CD14-positive monocyte (primary cell): ENCODE results near the gene OR52E1. TPM values are rescaled to one million over a fixed set of nuclear protein-coding genes. Genes with fewer than 3 reads are reported as not detected.

Source experiments
- DNase-seq, 3 donors: peaks; one replicate each; pipeline ENCODE4 v3.0.0-alpha.2; 2011 to 2022
- H2AFZ ChIP-seq: 2 replicates; pipeline ENCODE4 v1.6.0; 2012; ENCODE audit warnings: mild to moderate bottlenecking, low read depth, low read length, inconsistent platforms; ENCODE audit not compliant: insufficient read depth, poor library complexity, severe bottlenecking
- H3K27ac ChIP-seq, 2 donors: 1 replicate in 1 of 2; 2 replicates in 1 of 2; pipeline ENCODE4 v1.5.1; 2012 to 2013; ENCODE audit warnings: low read length in 2 of 2, control low read depth in 1 of 2, inconsistent platforms in 1 of 2, low read depth in 1 of 2, mild to moderate bottlenecking in 1 of 2
- H3K27me3 ChIP-seq, 2 donors: one replicate each; pipeline versions ENCODE4 v1.6.0 to v1.6.1; 2011 to 2013; ENCODE audit warnings: low read length in 2 of 2; ENCODE audit not compliant: control insufficient read depth in 2 of 2, insufficient read depth in 2 of 2
- H3K36me3 ChIP-seq, 2 donors: replicated peaks in 1 of 2; 1 replicate in 1 of 2; 2 replicates in 1 of 2; pipeline versions ENCODE4 v1.5.1 to v1.6.1; 2012 to 2013; ENCODE audit warnings: low read length in 2 of 2, control low read depth in 1 of 2, inconsistent platforms in 1 of 2, mild to moderate bottlenecking in 1 of 2; ENCODE audit not compliant: insufficient read depth in 2 of 2, control insufficient read depth in 1 of 2
- H3K4me1 ChIP-seq, 2 donors: 1 replicate in 1 of 2; 2 replicates in 1 of 2; pipeline versions ENCODE4 v1.5.1 to v1.6.1; 2012 to 2013; ENCODE audit warnings: low read length in 2 of 2, control low read depth in 1 of 2, inconsistent platforms in 1 of 2, mild to moderate bottlenecking in 1 of 2, moderate library complexity in 1 of 2; ENCODE audit not compliant: insufficient read depth in 2 of 2, control insufficient read depth in 1 of 2
- H3K4me2 ChIP-seq: replicated peaks from 2 replicates; pipeline ENCODE3; 2012; ENCODE audit warnings: low read length, moderate library complexity, mild to moderate bottlenecking; ENCODE audit not compliant: poor library complexity, severe bottlenecking; ENCODE audit errors: extremely low read depth
- H3K4me3 ChIP-seq, 3 experiments: fragments of 200-600 bp in 1 of 3; sonication (generic) in 1 of 3; replicated peaks in 1 of 3; 1 replicate in 2 of 3; 2 replicates in 1 of 3; pipeline ENCODE4 v1.5.1; 2011 to 2013; ENCODE audit warnings: low read length in 3 of 3, mild to moderate bottlenecking in 3 of 3, control low read depth in 2 of 3, low read depth in 2 of 3, inconsistent platforms in 1 of 3, moderate library complexity in 1 of 3
- H3K79me2 ChIP-seq: 2 replicates; pipeline ENCODE4 v1.6.0; 2012; ENCODE audit warnings: mild to moderate bottlenecking, control low read depth, inconsistent platforms, low read length, moderate library complexity; ENCODE audit not compliant: insufficient read depth
- H3K9ac ChIP-seq: 2 replicates; pipeline ENCODE4 v1.6.0; 2017; ENCODE audit warnings: low read length, mild to moderate bottlenecking; ENCODE audit not compliant: insufficient read depth, poor library complexity, severe bottlenecking
- H3K9me3 ChIP-seq, 2 donors: replicated peaks in 1 of 2; 1 replicate in 1 of 2; 2 replicates in 1 of 2; pipeline versions ENCODE4 v1.5.1 to v1.6.1; 2012 to 2013; ENCODE audit warnings: low read length in 2 of 2, control low read depth in 1 of 2; ENCODE audit not compliant: control insufficient read depth in 1 of 2, insufficient read depth in 1 of 2
- H4K20me1 ChIP-seq: 2 replicates; pipeline ENCODE4 v1.6.0; 2012; ENCODE audit warnings: mild to moderate bottlenecking, low read length, control low read depth, moderate library complexity; ENCODE audit not compliant: insufficient read depth
- H3K27ac Mint-ChIP-seq, 7 donors: one replicate each; pipeline ENCODE4 v1.8.0; 2020; ENCODE audit warnings: mild to moderate bottlenecking in 7 of 7, mixed read lengths in 7 of 7, moderate library complexity in 6 of 7, inconsistent platforms in 2 of 7
- H3K27me3 Mint-ChIP-seq, 3 donors: one replicate each; pipeline ENCODE4 v1.8.0; 2021 to 2022; ENCODE audit warnings: low read depth in 3 of 3, mild to moderate bottlenecking in 3 of 3, mixed read lengths in 3 of 3, moderate library complexity in 3 of 3, inconsistent platforms in 1 of 3
- H3K36me3 Mint-ChIP-seq, 2 donors: one replicate each; pipeline ENCODE4 v1.8.0; 2020; ENCODE audit warnings: mixed read lengths in 2 of 2, inconsistent platforms in 1 of 2, mild to moderate bottlenecking in 1 of 2
- H3K4me1 Mint-ChIP-seq: one replicate; pipeline ENCODE4 v1.8.0; 2020; ENCODE audit warnings: mild to moderate bottlenecking, mixed read lengths
- H3K4me3 Mint-ChIP-seq, 2 donors: one replicate each; pipeline ENCODE4 v1.8.0; 2020; ENCODE audit warnings: mild to moderate bottlenecking in 2 of 2, mixed read lengths in 2 of 2, moderate library complexity in 1 of 2
- H3K9me3 Mint-ChIP-seq, 7 donors: one replicate each; pipeline ENCODE4 v1.8.0; 2020 to 2022; ENCODE audit warnings: mixed read lengths in 7 of 7, mild to moderate bottlenecking in 6 of 7, moderate library complexity in 6 of 7, inconsistent platforms in 2 of 7
- CTCF ChIP-seq: fragments of 200-600 bp; IDR thresholded peaks from one replicate; pipeline ENCODE4 v1.8.0; 2022; ENCODE audit warnings: antibody characterized with exemption, mild to moderate bottlenecking
- WGBS: methylation state at CpG from one replicate; pipeline ENCODE4 v1.1.5; 2013; ENCODE audit warnings: missing lambda C conversion rate; ENCODE audit not compliant: insufficient coverage; 5-methylcytosine and 5-hydroxymethylcytosine counted together
- intact Hi-C, 2 donors: fragments of 100-400 bp; cut with micrococcal nuclease; formaldehyde crosslinking; loops; one replicate each; pipeline versions ENCODE4 v1.15.0 to v1.15.1; 2023
- polyA plus RNA-seq, 3 donors: library from polyadenylated mRNA; depleted of rRNA in 1 of 3; unstranded in 2 of 3; stranded (reverse) in 1 of 3; fragments of 300-500 nt in 2 of 3; fragments of >200 nt in 1 of 3; fragmentation: Illumina TruSeq in 2 of 3; gene quantifications; 1 replicate in 2 of 3; 2 replicates in 1 of 3; pipeline ENCODE4 v1.2.3, GENCODE V29; 2012 to 2021

Gene OR52E1
- polyA plus RNA-seq, 3 donors, result not detected

GRCh38 chr11:5090668-5091067 is 21.3 kb downstream of the OR52E1 start:
- intact Hi-C loops, result no loop called here

GRCh38 chr11:5092821-5093585 is 23.6 kb downstream of the OR52E1 start:
- Histone ChIP-seq H4K20me1 (no peaks in the 10 kb centered on the region), H3K9ac (no peak overlapping the region), H3K27ac (no peak overlapping the region), H3K4me3 (no peak overlapping the region), H3K4me1 (no peaks in the 10 kb centered on the region), H3K79me2 (no peaks in the 10 kb centered on the region), H3K9me3 (no peaks in the 10 kb centered on the region), H3K4me2 (no peak overlapping the region), H2AFZ (no peak overlapping the region), H3K36me3 (no peaks in the 10 kb centered on the region), H3K27me3 (no peaks in the 10 kb centered on the region)
- Mint-ChIP-seq H3K4me1 (no peaks in the 10 kb centered on the region), H3K9me3 (no peaks in the 10 kb centered on the region), H3K27me3 (peaks cover 0 to 2% (median 0%) of the 10 kb centered on the region in 3 donors), H3K27ac (no peak overlapping the region), H3K36me3 (no peaks in the 10 kb centered on the region), H3K4me3 (no peak overlapping the region)
- 83% methylated on average over 1 of the region's 8 CpGs for WGBS
- TF ChIP-seq CTCF, result no peak
- no peak for DNase-seq
- intact Hi-C loops, result no loop called here

More at GRCh38 chr11:5090668-5091067, 21.3 kb downstream of the OR52E1 start:
- Histone ChIP-seq H3K4me1 (no peaks in the 10 kb centered on the region), H3K36me3 (no peaks in the 10 kb centered on the region), H4K20me1 (no peaks in the 10 kb centered on the region), H3K9me3 (no peaks in the 10 kb centered on the region), H3K4me3 (no peak overlapping the region), H3K9ac (no peak overlapping the region), H3K4me2 (no peak overlapping the region), H3K27me3 (no peaks in the 10 kb centered on the region), H3K27ac (no peak overlapping the region), H2AFZ (no peak overlapping the region), H3K79me2 (no peaks in the 10 kb centered on the region)
- H3K27ac Mint-ChIP-seq, result no peak overlapping the region
- no peaks in the 10 kb centered on the region for H3K4me1 Mint-ChIP-seq
- DNase-seq, result no peak
- no peak overlapping the region for H3K4me3 Mint-ChIP-seq
- TF ChIP-seq CTCF, result no peak
- no peaks in the 10 kb centered on the region for H3K9me3 Mint-ChIP-seq
- H3K36me3 Mint-ChIP-seq, result no peaks in the 10 kb centered on the region
- peaks cover 0 to 3% (median 2%) of the 10 kb centered on the region in 3 donors for H3K27me3 Mint-ChIP-seq
- WGBS, result 83% methylated on average over 1 of the region's 1 CpG
